Epithelial cell of proximal tubule (primary cell): ENCODE data around the gene CRLF2. TPM values are rescaled to one million over a fixed set of nuclear protein-coding genes. Genes with fewer than 3 reads are reported as not detected.

Source experiments
- DNase-seq: peaks from one replicate; pipeline ENCODE4 v3.0.0-alpha.2; 2011; ENCODE audit warnings: low read depth
- H3K4me3 ChIP-seq: 2 replicates; pipeline ENCODE4 v1.5.1; 2011; ENCODE audit warnings: low read depth, mild to moderate bottlenecking, low read length
- total RNA-seq: library from RNA; depleted of rRNA; stranded (reverse); fragments of >200 nt; gene quantifications from 2 replicates; pipeline ENCODE4 v1.2.3, GENCODE V29; 2015
- TF ChIP-seq, protein P1 (sequence below): conservative IDR thresholded peaks from 2 replicates; pipeline ENCODE4 v1.5.1; 2012; ENCODE audit warnings: low read depth, mild to moderate bottlenecking, low read length

Gene CRLF2
- total RNA-seq, 1 donor from 2014 or later: not detected

GRCh38 chrX:1150569-1151347 is 61.7 kb downstream of the CRLF2 start:
- DNase-seq: no peak
- TF ChIP-seq, protein P1, sequence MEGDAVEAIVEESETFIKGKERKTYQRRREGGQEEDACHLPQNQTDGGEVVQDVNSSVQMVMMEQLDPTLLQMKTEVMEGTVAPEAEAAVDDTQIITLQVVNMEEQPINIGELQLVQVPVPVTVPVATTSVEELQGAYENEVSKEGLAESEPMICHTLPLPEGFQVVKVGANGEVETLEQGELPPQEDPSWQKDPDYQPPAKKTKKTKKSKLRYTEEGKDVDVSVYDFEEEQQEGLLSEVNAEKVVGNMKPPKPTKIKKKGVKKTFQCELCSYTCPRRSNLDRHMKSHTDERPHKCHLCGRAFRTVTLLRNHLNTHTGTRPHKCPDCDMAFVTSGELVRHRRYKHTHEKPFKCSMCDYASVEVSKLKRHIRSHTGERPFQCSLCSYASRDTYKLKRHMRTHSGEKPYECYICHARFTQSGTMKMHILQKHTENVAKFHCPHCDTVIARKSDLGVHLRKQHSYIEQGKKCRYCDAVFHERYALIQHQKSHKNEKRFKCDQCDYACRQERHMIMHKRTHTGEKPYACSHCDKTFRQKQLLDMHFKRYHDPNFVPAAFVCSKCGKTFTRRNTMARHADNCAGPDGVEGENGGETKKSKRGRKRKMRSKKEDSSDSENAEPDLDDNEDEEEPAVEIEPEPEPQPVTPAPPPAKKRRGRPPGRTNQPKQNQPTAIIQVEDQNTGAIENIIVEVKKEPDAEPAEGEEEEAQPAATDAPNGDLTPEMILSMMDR: no peak
- no peak overlapping the region for H3K4me3 ChIP-seq

DNA sequence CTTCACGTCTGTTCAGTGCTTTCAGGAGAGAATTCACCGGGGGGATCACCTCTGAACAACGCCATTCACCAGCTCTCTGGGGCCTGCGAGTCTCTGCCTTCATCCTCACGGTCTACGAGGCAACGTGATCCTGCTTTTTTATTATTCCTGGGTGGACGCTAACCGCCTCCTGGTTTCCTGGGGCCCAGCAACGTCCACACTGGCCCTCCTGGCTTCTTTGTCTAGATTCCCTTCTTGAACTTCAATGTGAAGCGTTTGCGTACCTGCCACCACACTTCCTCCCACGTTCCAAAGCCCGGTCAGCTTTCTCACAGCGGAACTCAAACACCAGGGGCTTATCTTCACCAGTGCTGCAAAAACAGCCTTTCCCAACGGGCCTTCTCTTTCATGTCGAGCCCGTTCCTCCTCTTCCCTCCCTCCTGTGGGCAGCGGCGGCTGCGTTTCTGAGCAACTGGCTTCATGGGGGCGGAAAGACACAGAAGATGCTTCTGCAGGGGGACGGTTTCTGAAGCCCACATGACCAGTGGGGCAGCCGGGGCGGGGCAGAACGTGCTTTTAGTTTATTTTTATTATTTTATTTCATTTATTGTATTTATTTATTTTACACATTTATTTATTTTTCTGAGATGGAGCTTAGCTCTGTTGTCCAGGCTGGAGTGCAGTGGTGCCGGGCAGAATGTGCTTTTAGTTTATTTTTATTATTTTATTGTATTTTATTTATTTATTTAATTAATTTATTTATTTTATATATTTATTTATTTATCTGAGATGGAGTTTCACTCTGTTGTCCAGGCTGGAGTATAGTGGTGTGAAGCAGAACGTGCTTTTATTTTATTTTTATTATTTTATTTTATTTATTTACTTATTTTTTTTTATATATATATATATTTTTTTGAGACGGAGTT is 64.6 kb downstream of the CRLF2 start:
- no peak for DNase-seq
- TF ChIP-seq, protein P1: no peak
- no peak overlapping the region for H3K4me3 ChIP-seq

DNA sequence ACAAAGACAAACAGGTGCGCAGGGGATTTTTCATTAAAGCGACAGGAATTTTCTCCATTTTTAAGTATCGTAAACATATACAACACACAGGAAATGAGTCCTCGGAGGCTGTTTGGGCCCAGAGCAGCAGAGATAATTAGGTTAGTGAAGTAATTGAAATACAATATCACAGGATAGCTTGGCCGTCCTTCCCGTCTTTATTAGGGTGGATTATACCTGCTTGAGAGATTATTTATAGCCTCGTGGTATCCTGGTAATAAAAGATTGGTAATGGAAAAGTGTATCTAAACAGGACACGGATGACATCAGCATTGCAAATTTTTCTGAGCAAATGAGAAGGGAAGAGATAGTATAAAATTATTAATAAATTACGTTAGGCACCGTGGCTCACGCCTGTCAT is 68.2 kb downstream of the CRLF2 start:
- no peak overlapping the region for H3K4me3 ChIP-seq
- DNase-seq: no peak
- TF ChIP-seq, protein P1: no peak

Other genes with a start within 250 kb of the CRLF2 start
- gene CSF2RA, start 56.2 kb upstream of the CRLF2 start, total RNA-seq: not detected in 2 replicates
- not detected in 2 replicates for gene IL3RA, start 124.1 kb upstream of the CRLF2 start, total RNA-seq
- gene SLC25A6, start 179.5 kb upstream of the CRLF2 start, total RNA-seq: 348 and 372 TPM in 2 replicates
- gene ASMTL, start 240.3 kb upstream of the CRLF2 start, total RNA-seq: 14.4 and 16.2 TPM in 2 replicates